Ovary (tissue), 3 donors: Measurements from ENCODE around the gene ABT1.

ENCODE experiments used
- EP300 ChIP-seq: sonication (generic); formaldehyde crosslinking; IDR thresholded peaks from one replicate; pipeline ENCODE4 v1.6.1; 2017; ENCODE audit warnings: antibody characterized with exemption
- TF ChIP-seq, protein P1 (sequence below), 3 donors: fragments of 450-650 bp in 2 of 3; fragments of 200-600 bp in 1 of 3; IDR thresholded peaks; one replicate each; pipeline versions ENCODE4 v1.5.1 to v1.8.0; 2016 to 2022; ENCODE audit warnings: antibody characterized with exemption in 3 of 3, mild to moderate bottlenecking in 1 of 3
- donor health status: DM: no; HTN: no; CAD: no.

DNA sequence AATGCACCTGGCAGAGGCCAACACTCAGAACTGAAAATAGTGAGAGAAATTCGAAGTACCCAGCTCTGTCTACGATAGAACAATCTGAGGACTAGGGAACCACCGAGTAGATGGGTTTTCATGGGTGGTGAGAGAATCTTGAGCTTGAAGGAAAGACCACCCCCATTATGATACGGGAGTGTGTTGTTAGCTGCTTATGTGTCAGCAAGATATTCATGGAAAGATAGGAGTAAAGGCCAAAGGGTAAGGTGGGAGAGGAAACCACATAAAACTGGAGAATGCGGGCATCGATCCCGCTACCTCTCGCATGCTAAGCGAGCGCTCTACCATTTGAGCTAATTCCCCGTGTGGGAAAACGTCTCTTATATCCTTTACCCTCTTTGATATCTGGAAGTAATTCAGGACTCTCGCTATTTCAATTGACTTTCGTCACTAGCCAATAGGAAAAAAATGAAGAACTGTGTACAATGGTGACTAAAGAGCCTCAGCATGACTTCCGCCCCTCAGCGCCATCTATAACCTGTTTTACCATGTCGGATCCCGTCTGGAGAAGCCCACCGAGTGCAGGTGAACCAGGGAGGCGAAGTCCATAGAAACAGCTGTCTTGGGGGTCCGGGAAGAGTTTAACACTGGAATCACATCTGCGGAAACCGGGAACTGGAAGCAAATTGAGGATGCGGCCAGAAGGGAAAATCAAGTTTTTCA lies 25.0 kb upstream of the ABT1 start:
- TF ChIP-seq, protein P1, sequence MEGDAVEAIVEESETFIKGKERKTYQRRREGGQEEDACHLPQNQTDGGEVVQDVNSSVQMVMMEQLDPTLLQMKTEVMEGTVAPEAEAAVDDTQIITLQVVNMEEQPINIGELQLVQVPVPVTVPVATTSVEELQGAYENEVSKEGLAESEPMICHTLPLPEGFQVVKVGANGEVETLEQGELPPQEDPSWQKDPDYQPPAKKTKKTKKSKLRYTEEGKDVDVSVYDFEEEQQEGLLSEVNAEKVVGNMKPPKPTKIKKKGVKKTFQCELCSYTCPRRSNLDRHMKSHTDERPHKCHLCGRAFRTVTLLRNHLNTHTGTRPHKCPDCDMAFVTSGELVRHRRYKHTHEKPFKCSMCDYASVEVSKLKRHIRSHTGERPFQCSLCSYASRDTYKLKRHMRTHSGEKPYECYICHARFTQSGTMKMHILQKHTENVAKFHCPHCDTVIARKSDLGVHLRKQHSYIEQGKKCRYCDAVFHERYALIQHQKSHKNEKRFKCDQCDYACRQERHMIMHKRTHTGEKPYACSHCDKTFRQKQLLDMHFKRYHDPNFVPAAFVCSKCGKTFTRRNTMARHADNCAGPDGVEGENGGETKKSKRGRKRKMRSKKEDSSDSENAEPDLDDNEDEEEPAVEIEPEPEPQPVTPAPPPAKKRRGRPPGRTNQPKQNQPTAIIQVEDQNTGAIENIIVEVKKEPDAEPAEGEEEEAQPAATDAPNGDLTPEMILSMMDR (IDR thresholded peaks at IDR 0.05), result no peak
- TF ChIP-seq EP300, result no peak
